Measurements from ENCODE around the gene NFS1.

- TF ChIP-seq EP300 (IDR thresholded peaks at IDR 0.05) (no peak), POLR2AphosphoS5 (IDR thresholded peaks at IDR 0.05) (no peak), POLR2A (IDR thresholded peaks at IDR 0.05) (no peak)
- TF ChIP-seq, protein P1, sequence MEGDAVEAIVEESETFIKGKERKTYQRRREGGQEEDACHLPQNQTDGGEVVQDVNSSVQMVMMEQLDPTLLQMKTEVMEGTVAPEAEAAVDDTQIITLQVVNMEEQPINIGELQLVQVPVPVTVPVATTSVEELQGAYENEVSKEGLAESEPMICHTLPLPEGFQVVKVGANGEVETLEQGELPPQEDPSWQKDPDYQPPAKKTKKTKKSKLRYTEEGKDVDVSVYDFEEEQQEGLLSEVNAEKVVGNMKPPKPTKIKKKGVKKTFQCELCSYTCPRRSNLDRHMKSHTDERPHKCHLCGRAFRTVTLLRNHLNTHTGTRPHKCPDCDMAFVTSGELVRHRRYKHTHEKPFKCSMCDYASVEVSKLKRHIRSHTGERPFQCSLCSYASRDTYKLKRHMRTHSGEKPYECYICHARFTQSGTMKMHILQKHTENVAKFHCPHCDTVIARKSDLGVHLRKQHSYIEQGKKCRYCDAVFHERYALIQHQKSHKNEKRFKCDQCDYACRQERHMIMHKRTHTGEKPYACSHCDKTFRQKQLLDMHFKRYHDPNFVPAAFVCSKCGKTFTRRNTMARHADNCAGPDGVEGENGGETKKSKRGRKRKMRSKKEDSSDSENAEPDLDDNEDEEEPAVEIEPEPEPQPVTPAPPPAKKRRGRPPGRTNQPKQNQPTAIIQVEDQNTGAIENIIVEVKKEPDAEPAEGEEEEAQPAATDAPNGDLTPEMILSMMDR (IDR thresholded peaks at IDR 0.05) = no peak
Observed at GRCh38 chr20:35663516-35664465, 35.4 kb downstream of the NFS1 start.
